Fibroblast of mammary gland (primary cell): Measurements from ENCODE around the gene UBAC1.

ENCODE experiments used
- DNase-seq: peaks from one replicate; pipeline ENCODE4 v3.0.0-alpha.2; 2010; ENCODE audit warnings: low read depth
- H3K4me3 ChIP-seq: 2 replicates; pipeline ENCODE4 v1.5.1; 2011; ENCODE audit warnings: low read depth, mild to moderate bottlenecking, low read length, moderate library complexity; ENCODE audit not compliant: control insufficient read depth
- CTCF ChIP-seq: conservative IDR thresholded peaks from 2 replicates; pipeline ENCODE4 v1.5.1; 2011; ENCODE audit warnings: low read depth, low read length, inconsistent platforms; ENCODE audit not compliant: control insufficient read depth, insufficient read depth

The UBAC1 gene

GRCh38 chr9:136002215-136002614 is 41.0 kb upstream of the UBAC1 start:
- no peak overlapping the region for H3K4me3 ChIP-seq
- DNase-seq = no peak
- TF ChIP-seq CTCF = no peak

- DNase-seq = no peak
Observed at GRCh38 chr9:136001231-136001630, 40.1 kb upstream of the UBAC1 start.

GRCh38 chr9:135998410-135999071 is 37.4 kb upstream of the UBAC1 start:
- DNase-seq = no peak
- no peak overlapping the region for H3K4me3 ChIP-seq
- no peak for TF ChIP-seq CTCF

More at GRCh38 chr9:136001231-136001630, 40.1 kb upstream of the UBAC1 start:
- no peak for TF ChIP-seq CTCF
- H3K4me3 ChIP-seq = no peak overlapping the region

GRCh38 chr9:135998016-135998380 is 36.8 kb upstream of the UBAC1 start:
- DNase-seq = no peak
- TF ChIP-seq CTCF = no peak
- H3K4me3 ChIP-seq = no peak overlapping the region

GRCh38 chr9:135997090-135998015 is 36.2 kb upstream of the UBAC1 start:
- TF ChIP-seq CTCF = no peak
- no peak for DNase-seq
- no peak overlapping the region for H3K4me3 ChIP-seq

GRCh38 chr9:135995816-135996215 is 34.6 kb upstream of the UBAC1 start:
- no peak overlapping the region for H3K4me3 ChIP-seq
- no peak for TF ChIP-seq CTCF
- DNase-seq = no peak
